ENCODE measurements around the gene BIRC6. TPM values are rescaled to one million over a fixed set of nuclear protein-coding genes. Genes with fewer than 3 reads are reported as not detected.

BIRC6 gene
- total and polyA plus RNA-seq, 2 of the 8 experiments (the other 6 are each of a cell fraction or from before 2014, with no cell fraction given) = 32.5 to 69.5 TPM

- TF ChIP-seq CTBP2 (IDR thresholded peaks at IDR 0.05; ENCODE audit: borderline replicate concordance, insufficient read depth, insufficient read length, low read length) (no peak), SRF (IDR thresholded peaks at IDR 0.05; ENCODE audit: low read depth, low read length) (no peak), YY1 (IDR thresholded peaks at IDR 0.05; ENCODE audit: low read depth, low read length) (no peak), SP4 (IDR thresholded peaks at IDR 0.05; ENCODE audit: low read length) (no peak), GTF2F1 (IDR thresholded peaks at IDR 0.05; ENCODE audit: borderline replicate concordance, low read depth, low read length) (no peak), SP1 (IDR thresholded peaks at IDR 0.05; ENCODE audit: low read depth, low read length) (no peak), NRF1 (IDR thresholded peaks at IDR 0.05; ENCODE audit: low read depth, low read length) (no peak)
- TF ChIP-seq, protein P1, sequence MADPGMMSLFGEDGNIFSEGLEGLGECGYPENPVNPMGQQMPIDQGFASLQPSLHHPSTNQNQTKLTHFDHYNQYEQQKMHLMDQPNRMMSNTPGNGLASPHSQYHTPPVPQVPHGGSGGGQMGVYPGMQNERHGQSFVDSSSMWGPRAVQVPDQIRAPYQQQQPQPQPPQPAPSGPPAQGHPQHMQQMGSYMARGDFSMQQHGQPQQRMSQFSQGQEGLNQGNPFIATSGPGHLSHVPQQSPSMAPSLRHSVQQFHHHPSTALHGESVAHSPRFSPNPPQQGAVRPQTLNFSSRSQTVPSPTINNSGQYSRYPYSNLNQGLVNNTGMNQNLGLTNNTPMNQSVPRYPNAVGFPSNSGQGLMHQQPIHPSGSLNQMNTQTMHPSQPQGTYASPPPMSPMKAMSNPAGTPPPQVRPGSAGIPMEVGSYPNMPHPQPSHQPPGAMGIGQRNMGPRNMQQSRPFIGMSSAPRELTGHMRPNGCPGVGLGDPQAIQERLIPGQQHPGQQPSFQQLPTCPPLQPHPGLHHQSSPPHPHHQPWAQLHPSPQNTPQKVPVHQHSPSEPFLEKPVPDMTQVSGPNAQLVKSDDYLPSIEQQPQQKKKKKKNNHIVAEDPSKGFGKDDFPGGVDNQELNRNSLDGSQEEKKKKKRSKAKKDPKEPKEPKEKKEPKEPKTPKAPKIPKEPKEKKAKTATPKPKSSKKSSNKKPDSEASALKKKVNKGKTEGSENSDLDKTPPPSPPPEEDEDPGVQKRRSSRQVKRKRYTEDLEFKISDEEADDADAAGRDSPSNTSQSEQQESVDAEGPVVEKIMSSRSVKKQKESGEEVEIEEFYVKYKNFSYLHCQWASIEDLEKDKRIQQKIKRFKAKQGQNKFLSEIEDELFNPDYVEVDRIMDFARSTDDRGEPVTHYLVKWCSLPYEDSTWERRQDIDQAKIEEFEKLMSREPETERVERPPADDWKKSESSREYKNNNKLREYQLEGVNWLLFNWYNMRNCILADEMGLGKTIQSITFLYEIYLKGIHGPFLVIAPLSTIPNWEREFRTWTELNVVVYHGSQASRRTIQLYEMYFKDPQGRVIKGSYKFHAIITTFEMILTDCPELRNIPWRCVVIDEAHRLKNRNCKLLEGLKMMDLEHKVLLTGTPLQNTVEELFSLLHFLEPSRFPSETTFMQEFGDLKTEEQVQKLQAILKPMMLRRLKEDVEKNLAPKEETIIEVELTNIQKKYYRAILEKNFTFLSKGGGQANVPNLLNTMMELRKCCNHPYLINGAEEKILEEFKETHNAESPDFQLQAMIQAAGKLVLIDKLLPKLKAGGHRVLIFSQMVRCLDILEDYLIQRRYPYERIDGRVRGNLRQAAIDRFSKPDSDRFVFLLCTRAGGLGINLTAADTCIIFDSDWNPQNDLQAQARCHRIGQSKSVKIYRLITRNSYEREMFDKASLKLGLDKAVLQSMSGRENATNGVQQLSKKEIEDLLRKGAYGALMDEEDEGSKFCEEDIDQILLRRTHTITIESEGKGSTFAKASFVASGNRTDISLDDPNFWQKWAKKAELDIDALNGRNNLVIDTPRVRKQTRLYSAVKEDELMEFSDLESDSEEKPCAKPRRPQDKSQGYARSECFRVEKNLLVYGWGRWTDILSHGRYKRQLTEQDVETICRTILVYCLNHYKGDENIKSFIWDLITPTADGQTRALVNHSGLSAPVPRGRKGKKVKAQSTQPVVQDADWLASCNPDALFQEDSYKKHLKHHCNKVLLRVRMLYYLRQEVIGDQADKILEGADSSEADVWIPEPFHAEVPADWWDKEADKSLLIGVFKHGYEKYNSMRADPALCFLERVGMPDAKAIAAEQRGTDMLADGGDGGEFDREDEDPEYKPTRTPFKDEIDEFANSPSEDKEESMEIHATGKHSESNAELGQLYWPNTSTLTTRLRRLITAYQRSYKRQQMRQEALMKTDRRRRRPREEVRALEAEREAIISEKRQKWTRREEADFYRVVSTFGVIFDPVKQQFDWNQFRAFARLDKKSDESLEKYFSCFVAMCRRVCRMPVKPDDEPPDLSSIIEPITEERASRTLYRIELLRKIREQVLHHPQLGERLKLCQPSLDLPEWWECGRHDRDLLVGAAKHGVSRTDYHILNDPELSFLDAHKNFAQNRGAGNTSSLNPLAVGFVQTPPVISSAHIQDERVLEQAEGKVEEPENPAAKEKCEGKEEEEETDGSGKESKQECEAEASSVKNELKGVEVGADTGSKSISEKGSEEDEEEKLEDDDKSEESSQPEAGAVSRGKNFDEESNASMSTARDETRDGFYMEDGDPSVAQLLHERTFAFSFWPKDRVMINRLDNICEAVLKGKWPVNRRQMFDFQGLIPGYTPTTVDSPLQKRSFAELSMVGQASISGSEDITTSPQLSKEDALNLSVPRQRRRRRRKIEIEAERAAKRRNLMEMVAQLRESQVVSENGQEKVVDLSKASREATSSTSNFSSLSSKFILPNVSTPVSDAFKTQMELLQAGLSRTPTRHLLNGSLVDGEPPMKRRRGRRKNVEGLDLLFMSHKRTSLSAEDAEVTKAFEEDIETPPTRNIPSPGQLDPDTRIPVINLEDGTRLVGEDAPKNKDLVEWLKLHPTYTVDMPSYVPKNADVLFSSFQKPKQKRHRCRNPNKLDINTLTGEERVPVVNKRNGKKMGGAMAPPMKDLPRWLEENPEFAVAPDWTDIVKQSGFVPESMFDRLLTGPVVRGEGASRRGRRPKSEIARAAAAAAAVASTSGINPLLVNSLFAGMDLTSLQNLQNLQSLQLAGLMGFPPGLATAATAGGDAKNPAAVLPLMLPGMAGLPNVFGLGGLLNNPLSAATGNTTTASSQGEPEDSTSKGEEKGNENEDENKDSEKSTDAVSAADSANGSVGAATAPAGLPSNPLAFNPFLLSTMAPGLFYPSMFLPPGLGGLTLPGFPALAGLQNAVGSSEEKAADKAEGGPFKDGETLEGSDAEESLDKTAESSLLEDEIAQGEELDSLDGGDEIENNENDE (IDR thresholded peaks at IDR 0.05; ENCODE audit: insufficient replicate concordance, low read length) = no peak
Observed at GRCh38 chr2:32591669-32592463, 235.0 kb downstream of the BIRC6 start (continued).

Data from H1 (cell line).